ENCODE data around the gene FNDC3B.

Gene FNDC3B

GRCh38 chr3:172199850-172200369 lies 160.5 kb downstream of the FNDC3B start:
- no peak for DNase-seq

- DNase-seq: no peak
Observed at GRCh38 chr3:172201136-172201869, 161.9 kb downstream of the FNDC3B start.

GRCh38 chr3:172201870-172202236 lies 162.5 kb downstream of the FNDC3B start:
- no peak for DNase-seq

GRCh38 chr3:172202797-172203196 lies 163.4 kb downstream of the FNDC3B start:
- no peak for DNase-seq

GRCh38 chr3:172203522-172204258 lies 164.3 kb downstream of the FNDC3B start:
- DNase-seq: no peak

GRCh38 chr3:172204716-172205115 lies 165.3 kb downstream of the FNDC3B start:
- no peak for DNase-seq

- no peak for DNase-seq
Observed at GRCh38 chr3:172208586-172209332, 169.4 kb downstream of the FNDC3B start.

- no peak for DNase-seq
Observed at GRCh38 chr3:172209333-172210321, 170.2 kb downstream of the FNDC3B start.

- DNase-seq: no peak
Observed at GRCh38 chr3:172210355-172210754, 171.0 kb downstream of the FNDC3B start.

- no peak for DNase-seq
Observed at GRCh38 chr3:172211123-172211522, 171.7 kb downstream of the FNDC3B start.

GRCh38 chr3:172213200-172213599 lies 173.8 kb downstream of the FNDC3B start:
- DNase-seq: no peak

- DNase-seq: no peak
Observed at GRCh38 chr3:172213904-172214303, 174.5 kb downstream of the FNDC3B start.

- no peak for DNase-seq
Observed at GRCh38 chr3:172216267-172216666, 176.9 kb downstream of the FNDC3B start.

- DNase-seq: no peak
Observed at GRCh38 chr3:172216911-172217310, 177.5 kb downstream of the FNDC3B start.

- DNase-seq: no peak
Observed at GRCh38 chr3:172217877-172218276, 178.5 kb downstream of the FNDC3B start.

- no peak for DNase-seq
Observed at GRCh38 chr3:172218350-172219323, 179.3 kb downstream of the FNDC3B start.

- DNase-seq: no peak
Observed at GRCh38 chr3:172219750-172220149, 180.4 kb downstream of the FNDC3B start.

GRCh38 chr3:172221547-172221946 lies 182.2 kb downstream of the FNDC3B start:
- DNase-seq: no peak

- no peak for DNase-seq
Observed at GRCh38 chr3:172222478-172223071, 183.2 kb downstream of the FNDC3B start.

GRCh38 chr3:172223870-172224269 lies 184.5 kb downstream of the FNDC3B start:
- no peak for DNase-seq
